Astrocyte of the hippocampus (primary cell): Measurements from ENCODE around the gene TSPO.

ENCODE experiments used
- DNase-seq: peaks from one replicate; pipeline ENCODE4 v3.0.0; 2011; ENCODE audit warnings: low read depth, low spot score

The TSPO gene

GRCh38 chr22:43159484-43160178 is 8.3 kb downstream of the TSPO start:
- DNase-seq = peak; percentile 26

GRCh38 chr22:43160497-43161126 is 9.3 kb downstream of the TSPO start:
- DNase-seq = no peak

- DNase-seq = no peak
These were observed 11.2 kb downstream of the TSPO start for GRCh38 chr22:43162412-43163150.

GRCh38 chr22:43163241-43163795 is 12.0 kb downstream of the TSPO start:
- DNase-seq = no peak

GRCh38 chr22:43164636-43165035 is 13.3 kb downstream of the TSPO start:
- no peak for DNase-seq

GRCh38 chr22:43166132-43166930 is 15.0 kb downstream of the TSPO start:
- DNase-seq = no peak

- no peak for DNase-seq
These were observed 15.7 kb downstream of the TSPO start for GRCh38 chr22:43167001-43167589.

- DNase-seq = peak; percentile 48
These were observed 17.3 kb downstream of the TSPO start for GRCh38 chr22:43168471-43169309.

GRCh38 chr22:43169310-43170130 is 18.2 kb downstream of the TSPO start:
- no peak for DNase-seq

GRCh38 chr22:43170131-43170480 is 18.7 kb downstream of the TSPO start:
- no peak for DNase-seq

- DNase-seq = no peak
These were observed 19.7 kb downstream of the TSPO start for GRCh38 chr22:43171019-43171491.

- no peak for DNase-seq
These were observed 20.2 kb downstream of the TSPO start for GRCh38 chr22:43171607-43172006.

GRCh38 chr22:43172191-43172590 is 20.8 kb downstream of the TSPO start:
- DNase-seq = no peak

GRCh38 chr22:43173566-43173965 is 22.2 kb downstream of the TSPO start:
- DNase-seq = no peak

GRCh38 chr22:43173976-43174720 is 22.8 kb downstream of the TSPO start:
- no peak for DNase-seq

GRCh38 chr22:43174941-43175531 is 23.7 kb downstream of the TSPO start:
- no peak for DNase-seq

GRCh38 chr22:43176090-43176489 is 24.7 kb downstream of the TSPO start:
- no peak for DNase-seq

- no peak for DNase-seq
These were observed 26.1 kb downstream of the TSPO start for GRCh38 chr22:43177479-43177878.
